Cerebellar nuclear complex (tissue), 1 donor: ENCODE results near the gene BMF.
"Not testable (repeated sequence)": the region's sequence is repeated elsewhere in the genome, so short reads cannot be mapped to it uniquely, and the experiment has no call there.

Source experiments
- DNase-seq, 2 experiments: peaks; one replicate each; lab custom pipeline; 2025; lab: John Stamatoyannopoulos, UW

The BMF gene

DNA sequence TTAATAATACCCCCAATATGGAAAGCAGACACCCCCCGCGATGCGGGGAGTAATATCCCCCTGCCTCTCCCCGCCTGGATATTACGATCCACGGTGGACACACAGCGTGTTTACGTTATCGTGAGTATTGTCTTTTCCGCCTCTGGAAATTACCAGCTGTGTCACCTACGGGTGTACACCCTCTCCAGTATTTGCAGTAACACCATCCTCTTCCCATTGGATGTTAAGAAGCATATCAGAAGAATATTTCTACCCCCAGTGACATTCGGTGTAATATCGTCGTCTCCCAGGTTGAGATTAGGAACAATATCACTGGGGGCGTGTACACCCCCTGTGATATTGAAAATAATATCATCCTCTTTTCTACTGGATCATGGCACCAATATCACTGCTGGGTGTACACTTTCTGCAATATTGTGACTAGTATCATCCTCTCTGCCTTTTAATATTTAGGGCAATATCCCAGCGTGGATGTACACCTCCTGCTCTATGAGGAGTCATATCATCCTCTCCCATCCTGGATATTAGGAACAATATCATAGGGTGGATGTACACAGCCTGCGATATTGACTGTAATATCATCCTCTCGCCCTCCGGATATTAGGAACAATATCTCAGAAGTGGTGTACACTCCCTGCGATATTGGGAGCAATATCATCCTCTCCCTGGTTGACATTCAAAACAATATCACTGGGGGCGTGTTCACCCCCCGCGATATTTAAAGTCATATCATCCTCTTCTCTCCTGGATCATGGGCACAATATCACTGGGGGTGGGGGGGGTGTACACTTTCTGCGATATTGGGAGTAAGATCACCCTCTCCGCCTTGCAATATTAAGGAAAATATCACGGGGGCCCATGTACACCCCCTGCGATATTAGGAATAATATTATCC, 20.3 kb upstream of the BMF start:
- no peak for DNase-seq

GRCh38 chr15:40125950-40126349, 17.3 kb upstream of the BMF start:
- DNase-seq: no peak

- DNase-seq: not testable (repeated sequence)
Observed at GRCh38 chr15:40124807-40125285, 16.2 kb upstream of the BMF start.

DNA sequence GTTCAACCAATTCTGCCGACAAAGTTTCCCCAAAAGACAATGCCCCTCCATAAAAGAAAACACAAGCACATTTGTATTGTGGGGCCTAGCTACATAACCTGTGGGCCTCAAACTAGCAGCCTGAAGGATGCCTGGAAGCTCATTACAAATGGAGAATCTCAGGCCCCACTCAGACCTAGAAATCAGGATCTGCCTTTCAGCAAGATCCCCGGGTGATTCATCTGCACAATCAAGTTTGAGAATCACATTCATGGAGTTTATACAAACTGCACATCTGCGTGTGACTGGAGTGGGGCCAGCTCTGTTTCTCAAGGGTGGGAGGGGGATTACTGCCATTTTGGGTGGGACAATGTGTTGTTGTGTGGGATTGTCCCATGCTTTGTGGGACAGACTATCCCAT, 15.7 kb upstream of the BMF start:
- DNase-seq: not testable (repeated sequence)

DNA sequence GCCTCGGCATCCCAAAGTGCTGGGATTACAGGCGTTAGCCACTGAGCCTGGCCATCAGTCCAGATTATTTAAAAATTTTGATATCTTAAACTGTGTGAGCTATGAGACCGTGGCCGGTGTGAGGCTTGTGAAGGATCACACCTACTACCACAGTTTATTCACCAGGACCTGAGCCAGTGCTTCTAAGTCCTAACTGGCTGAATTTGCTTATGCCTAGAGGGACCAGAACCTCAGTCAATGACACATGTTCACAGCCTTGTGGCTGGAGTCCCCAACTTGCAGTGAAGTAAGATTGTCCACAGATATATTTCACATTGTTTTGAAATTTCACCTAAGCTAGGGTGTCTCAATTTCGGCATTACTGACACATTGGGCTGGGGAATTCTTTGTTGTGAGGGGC, 15.2 kb upstream of the BMF start:
- DNase-seq: not testable (repeated sequence)

DNA sequence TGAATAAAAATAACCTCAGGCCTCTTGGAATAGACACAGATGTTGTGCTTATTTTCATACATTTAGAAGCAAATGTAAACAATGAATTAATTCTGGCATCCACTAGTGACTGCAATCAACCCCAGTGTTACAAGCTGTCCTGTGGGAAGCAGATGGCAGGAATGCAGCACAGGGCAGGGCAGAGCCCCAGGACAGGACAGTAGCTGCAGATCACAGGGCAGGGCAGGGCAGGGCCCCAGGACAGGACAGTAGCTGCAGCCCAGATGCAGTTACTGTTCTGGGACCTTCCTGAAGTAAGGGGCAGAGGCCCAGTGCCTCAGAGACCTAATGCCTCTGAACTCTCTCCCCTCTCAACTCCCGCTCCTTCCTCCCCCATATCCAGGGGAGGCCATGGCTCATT, 14.3 kb upstream of the BMF start:
- DNase-seq: not testable (repeated sequence)

DNA sequence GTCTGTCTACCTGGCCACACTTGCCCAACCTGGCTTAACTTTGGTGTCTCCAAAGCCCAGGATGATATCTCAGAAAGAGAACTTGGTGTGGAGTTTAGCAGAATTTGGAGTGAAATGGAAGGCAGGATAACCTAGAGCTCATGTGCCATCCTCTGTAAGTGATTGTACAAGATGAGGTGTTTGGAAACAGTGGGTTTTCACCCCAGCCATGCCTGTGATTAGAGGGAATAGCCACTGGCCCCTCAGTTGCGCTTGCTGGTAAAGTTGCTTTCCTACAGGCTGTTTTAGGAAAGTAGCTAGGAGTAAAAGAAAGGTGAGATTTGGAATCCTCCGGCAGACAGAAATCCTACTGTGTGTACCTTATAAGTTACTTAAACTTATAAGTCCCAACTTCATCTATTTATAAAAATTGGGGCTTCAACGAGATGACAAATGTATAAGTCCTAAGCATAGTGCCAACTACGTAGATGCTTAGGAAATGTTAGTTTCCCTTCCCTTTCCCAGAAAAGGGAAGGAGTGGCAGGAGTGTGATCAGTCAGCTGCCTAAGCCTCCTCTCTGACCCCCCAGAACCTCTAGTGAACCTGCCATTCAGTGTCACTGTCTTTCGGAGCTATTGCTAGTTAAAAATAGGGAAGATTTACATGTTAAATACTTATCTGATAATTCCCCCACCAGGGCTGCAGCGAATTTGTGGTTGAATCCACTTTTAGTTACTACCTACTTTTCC, 13.4 kb upstream of the BMF start:
- DNase-seq: no peak

GRCh38 chr15:40118473-40118872, 9.8 kb upstream of the BMF start:
- DNase-seq: no peak

DNA sequence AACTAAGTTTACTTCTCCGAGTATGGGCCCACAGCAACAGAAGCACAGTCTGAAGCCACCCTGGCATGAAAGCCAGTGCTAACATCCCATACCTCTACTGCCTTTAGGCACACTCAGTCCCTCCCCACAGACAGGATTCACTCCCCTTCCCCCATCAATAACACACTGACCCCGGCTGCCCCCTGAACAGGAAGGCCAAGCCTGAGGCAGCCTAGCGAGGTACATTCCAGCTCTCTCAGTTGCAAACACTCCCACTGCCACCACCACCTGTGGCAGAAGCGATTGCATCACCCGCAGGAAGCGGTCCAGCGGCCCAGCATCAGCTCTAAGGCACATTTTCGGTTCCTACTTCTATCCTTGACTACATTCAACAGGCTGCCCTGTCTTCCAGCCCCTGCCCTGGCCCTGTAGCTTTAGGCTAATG, 7.0 kb upstream of the BMF start:
- no peak for DNase-seq

- not testable (repeated sequence) for DNase-seq
Observed at GRCh38 chr15:40115106-40115505, 6.4 kb upstream of the BMF start.

DNA sequence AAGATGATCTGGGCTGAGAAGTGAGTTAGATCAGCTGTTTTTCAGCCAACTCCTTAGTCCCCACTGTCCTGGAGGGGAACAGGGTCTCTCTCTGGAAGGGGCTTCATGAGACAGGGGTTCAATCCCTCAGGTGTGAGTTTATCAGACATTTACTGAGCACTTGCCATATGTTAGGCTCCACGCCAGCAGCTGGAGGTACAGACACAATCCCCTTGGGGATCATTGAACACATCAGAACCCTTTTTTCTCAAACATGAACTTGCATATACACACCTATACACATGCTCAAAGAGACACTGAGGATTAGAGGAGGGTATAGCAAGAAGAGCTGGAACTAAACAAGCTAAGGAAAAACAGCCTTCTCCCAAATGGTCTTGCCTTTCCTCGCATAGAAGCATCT, 5.5 kb upstream of the BMF start:
- DNase-seq: no peak

DNA sequence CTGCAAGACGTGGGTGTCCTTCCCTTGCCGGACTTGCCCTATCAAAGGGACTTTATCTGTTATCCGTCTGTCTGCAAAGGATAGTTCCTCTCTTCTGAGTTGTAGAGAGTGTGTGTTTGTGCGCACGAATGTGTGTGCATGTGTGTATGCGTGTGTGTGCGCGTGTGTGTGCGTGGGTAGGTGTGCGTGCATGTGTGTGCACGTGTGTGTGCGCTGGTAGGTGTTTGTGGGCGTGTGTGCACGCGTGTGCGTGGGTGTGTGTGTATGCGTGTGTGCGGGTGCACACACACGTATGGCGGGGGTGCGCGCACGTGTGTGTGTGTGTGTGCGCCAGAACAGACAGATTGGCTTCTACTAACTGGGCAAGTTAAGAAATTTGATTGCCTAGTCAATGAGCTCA, 4.1 kb upstream of the BMF start:
- DNase-seq: no peak

DNA sequence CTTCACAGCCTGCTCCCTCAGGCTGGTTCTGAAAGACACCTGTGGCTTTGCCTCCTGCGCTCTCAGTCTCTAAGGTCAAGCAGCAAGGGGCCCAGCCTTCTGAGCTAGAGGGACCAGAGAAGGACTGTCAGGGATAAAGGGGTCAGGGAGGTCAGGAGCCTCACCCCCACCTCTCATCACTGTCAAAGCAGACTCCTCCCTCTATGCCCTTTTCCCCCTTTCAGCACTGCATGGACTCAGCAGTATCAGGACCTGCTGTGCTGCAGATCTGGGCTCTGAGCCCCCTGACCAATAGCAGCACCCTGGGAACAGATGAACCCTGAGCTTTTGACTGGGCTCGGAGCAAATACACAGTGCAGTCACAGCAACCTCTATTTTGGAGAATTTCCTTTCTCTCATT, 3.2 kb upstream of the BMF start:
- DNase-seq: no peak

DNA sequence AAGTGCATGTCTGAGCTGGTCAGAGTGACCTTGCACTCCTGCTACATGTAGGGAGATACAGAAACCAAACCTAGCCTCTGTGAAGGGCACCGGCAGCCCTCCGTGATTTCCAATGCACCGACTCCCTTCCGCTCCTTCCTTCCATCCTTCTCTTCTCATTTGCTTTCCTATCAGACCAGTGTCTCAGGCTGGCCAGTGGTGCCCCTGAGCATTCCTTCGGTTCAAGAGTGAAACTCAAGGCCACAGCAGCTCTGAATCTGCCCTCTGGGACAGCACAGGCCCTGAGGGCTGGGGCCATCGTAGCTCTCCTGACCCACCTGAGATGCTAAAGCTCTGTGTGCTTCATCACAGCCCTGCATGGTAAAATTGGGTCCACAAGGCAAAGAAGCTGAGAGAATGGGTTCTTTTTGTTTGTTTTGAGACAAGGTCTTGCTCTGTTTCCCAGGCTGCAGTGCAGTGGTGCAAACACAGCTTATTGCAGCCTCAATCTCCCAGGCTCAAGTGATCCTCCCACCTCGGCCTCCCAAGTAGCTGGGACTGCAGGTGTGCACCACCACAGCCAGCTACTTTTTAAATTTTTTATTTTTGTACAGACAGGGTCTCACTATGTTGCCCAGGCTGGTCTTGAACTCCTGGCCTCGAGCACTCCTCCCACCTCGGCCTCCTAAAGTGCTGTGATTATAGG, 2.3 kb upstream of the BMF start:
- DNase-seq: no peak

- no peak for DNase-seq
Observed at GRCh38 chr15:40108061-40108854, 421 bp downstream of the BMF start.

DNA sequence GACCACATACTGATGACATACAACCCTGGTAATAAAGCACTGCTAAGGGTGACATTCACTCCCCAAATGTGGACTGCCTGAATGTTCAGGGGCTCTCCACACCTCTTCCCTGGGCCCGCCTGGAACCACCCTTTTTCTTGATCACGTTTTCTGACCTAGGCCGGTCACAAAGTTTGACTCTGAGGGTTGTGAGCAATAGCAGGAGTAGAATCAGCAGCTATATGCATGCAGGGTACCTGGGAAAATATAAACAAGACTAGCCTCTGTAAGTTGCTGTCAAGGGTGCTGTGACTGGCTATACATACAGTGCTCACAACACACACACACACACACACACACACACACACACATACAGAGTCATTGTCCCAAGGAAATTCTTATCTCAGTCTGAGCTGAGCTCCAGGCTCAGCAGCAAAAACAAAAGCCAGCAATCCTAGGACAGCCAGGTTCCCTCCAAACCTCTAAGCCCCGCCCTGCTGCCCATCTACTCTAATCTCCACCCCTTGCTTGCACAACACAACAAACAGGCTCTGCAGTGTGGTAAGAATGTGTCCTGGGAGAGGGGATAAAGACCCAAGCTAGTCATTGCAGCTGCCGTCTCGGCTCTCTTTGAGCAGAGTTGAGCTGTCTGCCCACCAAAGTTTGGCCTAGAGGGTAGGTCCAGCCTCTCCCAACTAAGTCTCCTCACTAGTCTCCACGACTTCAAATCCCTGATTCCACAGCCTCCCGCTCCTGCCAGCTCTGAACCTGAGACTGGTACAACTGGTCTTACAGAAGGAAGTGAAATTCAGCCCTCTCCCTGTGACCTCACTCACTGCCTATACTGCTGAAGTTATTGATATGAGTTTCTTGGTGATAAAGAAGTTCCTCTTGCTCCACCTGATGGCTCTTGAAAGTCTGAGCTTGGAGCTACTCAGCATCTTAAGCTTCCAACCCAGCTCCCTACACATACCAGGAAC, 2.2 kb downstream of the BMF start:
- no peak for DNase-seq

DNA sequence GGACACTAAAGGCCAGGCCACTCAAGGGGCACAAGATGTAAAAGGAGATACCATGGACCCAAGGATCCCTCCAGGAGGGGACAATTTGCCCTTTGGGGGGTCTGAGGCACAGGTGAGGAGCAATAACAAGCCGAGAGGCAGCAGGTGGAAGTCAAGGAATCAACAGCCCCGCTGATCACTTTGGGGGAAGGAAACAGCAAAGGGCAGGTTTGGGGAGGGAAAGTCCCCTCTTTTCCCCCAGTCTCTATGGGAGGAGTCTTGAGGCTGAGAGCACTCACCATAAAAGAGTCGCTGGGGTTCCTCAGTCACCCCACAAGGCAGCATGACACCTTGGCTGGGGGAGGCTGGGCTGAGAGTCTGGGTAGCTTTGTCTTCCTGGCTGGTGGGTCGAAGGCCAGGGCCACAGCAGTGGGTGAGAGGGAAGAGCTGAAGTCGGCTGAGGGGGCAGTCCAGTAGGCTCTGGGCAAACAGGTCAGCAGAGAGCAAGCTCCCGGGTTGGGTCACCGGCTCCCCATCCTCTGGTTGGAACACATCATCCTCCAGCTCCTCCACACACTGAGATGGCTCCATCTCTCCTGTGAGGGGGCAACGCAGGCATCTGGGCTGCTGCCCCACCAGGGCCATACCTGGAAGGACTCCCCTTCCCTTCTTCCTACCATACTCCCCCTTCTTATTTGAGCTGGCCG, 3.0 kb downstream of the BMF start:
- DNase-seq: no peak

GRCh38 chr15:40104865-40105516, 3.7 kb downstream of the BMF start:
- peak; percentile 19 for DNase-seq

DNA sequence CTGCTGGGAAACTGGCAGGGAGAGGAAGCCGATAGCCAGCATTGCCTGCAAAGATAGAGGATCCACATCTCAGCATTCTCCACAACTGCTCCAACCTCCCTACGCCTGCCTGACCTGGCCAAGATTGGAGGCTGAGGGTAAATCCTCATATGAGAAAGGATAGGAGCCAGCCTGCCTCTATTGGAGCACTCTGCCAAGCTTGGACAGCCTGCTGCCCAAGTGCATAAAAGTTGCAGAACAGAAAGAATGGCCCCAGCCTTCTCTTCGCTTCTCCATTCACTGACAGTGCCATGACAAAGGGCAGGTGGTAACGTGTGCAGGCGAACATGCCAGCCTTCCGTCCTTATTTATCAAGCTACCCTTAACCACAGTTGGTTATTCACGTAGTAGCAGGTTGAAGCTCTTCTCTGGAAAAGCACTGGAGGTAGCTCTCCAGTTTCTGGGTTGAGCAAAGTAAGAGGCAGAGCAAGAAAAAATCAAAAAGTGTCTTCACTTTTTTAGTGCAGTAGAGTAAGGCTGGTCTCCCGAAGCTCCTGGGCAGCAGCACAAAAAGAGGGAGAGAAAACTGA, 4.3 kb downstream of the BMF start:
- no peak for DNase-seq
